Measurements from ENCODE around the gene SMARCC1.

Gene SMARCC1

GRCh38 chr3:47592066-47592795 is 189.5 kb downstream of the SMARCC1 start:
- no peak for DNase-seq (ENCODE audit: extremely low read depth in 1 of 2, low read depth in 1 of 2)

GRCh38 chr3:47590216-47590615 is 191.5 kb downstream of the SMARCC1 start:
- DNase-seq (ENCODE audit: extremely low read depth in 1 of 2, low read depth in 1 of 2): no peak

GRCh38 chr3:47588587-47588986 is 193.1 kb downstream of the SMARCC1 start:
- no peak for DNase-seq (ENCODE audit: extremely low read depth in 1 of 2, low read depth in 1 of 2)

GRCh38 chr3:47588053-47588452 is 193.6 kb downstream of the SMARCC1 start:
- DNase-seq (ENCODE audit: extremely low read depth in 1 of 2, low read depth in 1 of 2): no peak

GRCh38 chr3:47586746-47587145 is 194.9 kb downstream of the SMARCC1 start:
- no peak for DNase-seq (ENCODE audit: extremely low read depth in 1 of 2, low read depth in 1 of 2)

- no peak for DNase-seq (ENCODE audit: extremely low read depth in 1 of 2, low read depth in 1 of 2)
Observed at GRCh38 chr3:47583320-47584075, 198.2 kb downstream of the SMARCC1 start.

- no peak for DNase-seq (ENCODE audit: extremely low read depth in 1 of 2, low read depth in 1 of 2)
Observed at GRCh38 chr3:47581835-47582234, 199.9 kb downstream of the SMARCC1 start.

GRCh38 chr3:47581422-47581821 is 200.3 kb downstream of the SMARCC1 start:
- no peak for DNase-seq (ENCODE audit: extremely low read depth in 1 of 2, low read depth in 1 of 2)

GRCh38 chr3:47580481-47580880 is 201.2 kb downstream of the SMARCC1 start:
- no peak for DNase-seq (ENCODE audit: extremely low read depth in 1 of 2, low read depth in 1 of 2)

- no peak for DNase-seq (ENCODE audit: extremely low read depth in 1 of 2, low read depth in 1 of 2)
Observed at GRCh38 chr3:47579875-47580274, 201.8 kb downstream of the SMARCC1 start.

GRCh38 chr3:47578691-47579632 is 202.7 kb downstream of the SMARCC1 start, which contains the start of gene CSPG5:
TSS of gene CSPG5 (minus strand) at chr3:47578865. CDS start at chr3:47578693, 172 bp downstream.
- no peak for DNase-seq (ENCODE audit: extremely low read depth in 1 of 2, low read depth in 1 of 2)

GRCh38 chr3:47578119-47578632 is 203.5 kb downstream of the SMARCC1 start:
- DNase-seq (ENCODE audit: extremely low read depth in 1 of 2, low read depth in 1 of 2): peak; percentile 5 to 8

- DNase-seq (ENCODE audit: extremely low read depth in 1 of 2, low read depth in 1 of 2): no peak
Observed at GRCh38 chr3:47577583-47578118, 204.0 kb downstream of the SMARCC1 start.

GRCh38 chr3:47573190-47574172 is 208.2 kb downstream of the SMARCC1 start:
- DNase-seq (ENCODE audit: extremely low read depth in 1 of 2, low read depth in 1 of 2): no peak

GRCh38 chr3:47571391-47572175 is 210.1 kb downstream of the SMARCC1 start:
- no peak for DNase-seq (ENCODE audit: extremely low read depth in 1 of 2, low read depth in 1 of 2)

- DNase-seq (ENCODE audit: extremely low read depth in 1 of 2, low read depth in 1 of 2): no peak
Observed at GRCh38 chr3:47568901-47569300, 212.8 kb downstream of the SMARCC1 start.

- DNase-seq (ENCODE audit: extremely low read depth in 1 of 2, low read depth in 1 of 2): no peak
Observed at GRCh38 chr3:47567149-47567548, 214.5 kb downstream of the SMARCC1 start.

- no peak for DNase-seq (ENCODE audit: extremely low read depth in 1 of 2, low read depth in 1 of 2)
Observed at GRCh38 chr3:47566667-47567066, 215.0 kb downstream of the SMARCC1 start.

All from stimulated activated CD8-positive, alpha-beta memory T cell treated with anti-CD3 and anti-CD28 coated beads, Interleukin-7, amount 100 ng/mL, for 48 hours (primary cell).